ENCODE measurements around the gene KCNK18.

KCNK18 gene

DNA sequence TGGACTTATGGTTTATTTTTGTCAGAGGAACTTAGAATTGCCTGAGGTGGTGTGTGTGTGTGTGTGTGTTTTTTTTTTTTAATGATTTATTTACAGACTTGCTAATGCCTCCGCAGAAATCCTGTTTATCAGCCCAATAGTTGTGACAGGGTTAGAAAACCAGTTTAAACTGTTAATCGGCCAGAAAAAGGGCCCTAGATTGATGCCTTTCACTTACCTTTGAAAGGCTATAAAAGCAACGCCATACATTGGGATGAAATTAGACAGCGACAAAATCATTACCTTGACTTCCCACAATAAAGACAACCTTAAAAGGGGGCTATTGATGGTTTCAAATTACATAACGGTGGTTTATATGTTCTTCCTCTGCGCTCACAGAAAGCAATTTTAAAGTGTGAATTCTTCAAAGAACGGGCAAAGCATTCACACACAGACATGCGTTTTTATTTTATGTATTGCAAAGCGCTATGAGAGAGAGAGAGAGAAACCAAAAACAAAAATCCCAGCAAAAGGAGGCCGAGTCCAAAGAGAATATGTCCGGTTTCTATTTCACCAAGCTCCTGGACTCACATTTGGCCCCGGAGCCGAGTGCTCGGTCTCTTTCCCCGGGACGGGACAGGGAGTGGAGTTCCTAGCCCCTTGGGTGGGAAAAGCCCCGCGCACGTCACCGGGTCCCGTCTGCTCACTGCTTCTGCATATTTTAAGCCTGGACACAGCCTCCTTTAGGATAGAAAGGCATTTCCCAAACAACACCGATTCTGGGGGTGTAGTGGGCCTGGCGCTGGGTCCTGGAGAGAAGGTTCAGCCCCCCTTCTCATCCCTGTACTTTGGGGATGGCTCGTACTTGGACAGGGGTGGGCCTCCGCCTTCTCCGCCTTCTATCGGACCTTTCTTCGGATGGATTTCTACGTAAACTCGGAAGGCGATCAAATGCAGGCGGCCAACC is 32.4 kb upstream of the KCNK18 start:
- Histone ChIP-seq H3K27me3 (ENCODE audit: control insufficient read depth, insufficient read depth, low read length) (peaks cover 99% of the 10 kb centered on the region), H3K4me3 (ENCODE audit: low read length) (peak overlapping the region; percentile 26), H3K9me3 (ENCODE audit: control insufficient read depth, low read length) (no peaks in the 10 kb centered on the region), H3K4me1 (ENCODE audit: control insufficient read depth, insufficient read depth, low read length) (peaks cover 32% of the 10 kb centered on the region), H3K9ac (ENCODE audit: low read length) (no peak overlapping the region), H3K36me3 (ENCODE audit: control insufficient read depth, insufficient read depth, low read length) (no peaks in the 10 kb centered on the region)

GRCh38 chr10:117165538-117166417 is 31.5 kb upstream of the KCNK18 start:
- H3K9me3 ChIP-seq (ENCODE audit: control insufficient read depth, low read length): no peaks in the 10 kb centered on the region
- H3K4me1 ChIP-seq (ENCODE audit: control insufficient read depth, insufficient read depth, low read length): peaks cover 32% of the 10 kb centered on the region
- peaks cover 99% of the 10 kb centered on the region for H3K27me3 ChIP-seq (ENCODE audit: control insufficient read depth, insufficient read depth, low read length)
- peak overlapping the region; percentile 26 for H3K4me3 ChIP-seq (ENCODE audit: low read length)
- no peak overlapping the region for H3K9ac ChIP-seq (ENCODE audit: low read length)
- H3K36me3 ChIP-seq (ENCODE audit: control insufficient read depth, insufficient read depth, low read length): no peaks in the 10 kb centered on the region

DNA sequence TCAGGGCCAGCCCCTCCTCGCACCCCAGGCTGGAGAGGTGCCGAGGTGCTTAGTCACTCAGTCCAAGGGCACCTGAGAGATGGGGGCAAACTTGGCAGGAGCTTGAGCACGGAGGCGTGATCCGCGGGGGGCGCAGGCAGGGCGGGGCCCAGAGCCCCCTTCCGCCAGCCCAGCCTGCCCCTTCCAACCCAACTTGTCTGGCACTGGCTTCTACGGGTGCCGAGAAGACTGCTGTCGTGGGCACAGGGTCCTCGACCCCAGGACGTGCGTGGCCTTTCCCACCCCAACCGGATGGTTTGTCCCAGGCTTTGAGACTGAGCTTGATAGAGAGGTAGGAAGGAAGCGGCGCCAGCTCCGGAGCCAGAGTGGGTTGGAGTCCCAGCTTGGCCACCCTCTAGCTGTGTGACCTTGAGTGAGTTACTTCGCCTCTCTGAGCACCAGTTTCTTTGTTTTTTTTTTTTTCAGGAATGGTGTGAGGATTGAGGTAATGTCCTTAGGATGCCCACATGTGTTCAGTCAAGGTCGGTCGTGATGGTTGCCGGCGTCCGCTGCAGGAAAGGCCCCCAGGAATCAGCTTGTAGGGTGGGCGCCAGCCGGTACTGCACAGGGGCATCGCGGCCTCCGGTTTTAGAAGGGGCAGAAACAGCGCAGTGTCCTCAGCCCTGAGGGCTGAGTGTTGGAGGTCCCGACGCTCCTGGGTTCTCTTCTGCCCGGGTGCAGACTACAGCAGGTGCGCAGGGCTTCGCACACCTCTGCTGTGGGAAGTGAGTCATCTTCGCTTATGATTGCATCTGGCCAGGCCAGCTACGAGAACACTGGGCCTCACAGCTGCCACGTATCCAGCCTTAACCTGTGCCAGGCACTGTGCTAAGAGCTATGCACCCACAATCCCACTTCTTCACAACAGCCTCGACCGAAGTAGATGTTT is 30.6 kb upstream of the KCNK18 start:
- Histone ChIP-seq H3K27me3 (ENCODE audit: control insufficient read depth, insufficient read depth, low read length) (peaks cover 99% of the 10 kb centered on the region), H3K9me3 (ENCODE audit: control insufficient read depth, low read length) (no peaks in the 10 kb centered on the region), H3K36me3 (ENCODE audit: control insufficient read depth, insufficient read depth, low read length) (no peaks in the 10 kb centered on the region), H3K4me1 (ENCODE audit: control insufficient read depth, insufficient read depth, low read length) (peaks cover 32% of the 10 kb centered on the region), H3K9ac (ENCODE audit: low read length) (no peak overlapping the region), H3K4me3 (ENCODE audit: low read length) (no peak overlapping the region)

DNA sequence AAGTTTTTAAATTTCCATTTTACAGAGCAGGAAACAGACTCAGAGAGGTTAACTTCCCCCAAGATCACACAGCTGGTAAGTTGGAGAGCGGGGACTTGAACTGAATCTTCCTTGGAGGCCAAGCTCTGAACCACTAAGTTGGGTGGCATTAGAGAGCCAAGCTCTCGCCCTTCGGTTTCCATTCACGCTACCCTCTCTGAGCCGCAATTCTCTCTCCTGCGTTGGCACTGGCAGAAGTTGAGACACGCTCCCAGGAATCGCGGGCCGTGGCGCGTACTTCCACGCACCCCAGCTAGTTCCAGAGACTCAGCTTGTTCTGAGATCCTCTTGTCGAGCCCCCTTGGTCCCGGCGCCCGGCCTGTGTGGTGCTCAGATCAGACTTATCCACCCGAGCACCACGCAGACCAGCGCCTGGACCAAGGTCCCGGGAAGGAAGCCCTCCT is 29.9 kb upstream of the KCNK18 start:
- Histone ChIP-seq H3K36me3 (ENCODE audit: control insufficient read depth, insufficient read depth, low read length) (no peaks in the 10 kb centered on the region), H3K4me3 (ENCODE audit: low read length) (no peak overlapping the region), H3K9me3 (ENCODE audit: control insufficient read depth, low read length) (no peaks in the 10 kb centered on the region), H3K27me3 (ENCODE audit: control insufficient read depth, insufficient read depth, low read length) (peaks cover 99% of the 10 kb centered on the region), H3K4me1 (ENCODE audit: control insufficient read depth, insufficient read depth, low read length) (peaks cover 32% of the 10 kb centered on the region), H3K9ac (ENCODE audit: low read length) (no peak overlapping the region)

- Histone ChIP-seq H3K36me3 (ENCODE audit: control insufficient read depth, insufficient read depth, low read length) (no peaks in the 10 kb centered on the region), H3K4me3 (ENCODE audit: low read length) (no peak overlapping the region), H3K4me1 (ENCODE audit: control insufficient read depth, insufficient read depth, low read length) (peaks cover 32% of the 10 kb centered on the region), H3K9me3 (ENCODE audit: control insufficient read depth, low read length) (no peaks in the 10 kb centered on the region), H3K9ac (ENCODE audit: low read length) (no peak overlapping the region), H3K27me3 (ENCODE audit: control insufficient read depth, insufficient read depth, low read length) (peaks cover 98% of the 10 kb centered on the region)
Observed at GRCh38 chr10:117167789-117168674, 29.3 kb upstream of the KCNK18 start.

DNA sequence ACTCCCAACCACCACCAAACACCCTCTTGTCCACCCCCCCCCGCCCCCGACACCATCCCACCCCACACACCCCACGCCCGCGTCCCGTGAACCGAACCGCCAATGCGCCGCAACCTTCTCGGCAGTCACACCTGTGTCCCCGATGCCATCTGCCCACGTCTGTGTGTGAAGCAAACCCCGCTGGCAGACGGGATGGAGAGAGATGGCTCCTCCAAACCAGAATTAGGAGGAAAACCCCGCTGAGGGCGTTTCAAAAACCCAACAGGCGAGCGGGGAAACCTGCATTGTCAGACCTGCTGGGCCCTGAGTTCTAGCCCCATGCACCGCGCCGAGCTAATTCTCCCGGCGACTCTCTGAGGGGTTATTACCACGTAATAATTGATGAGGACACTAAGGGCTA is 28.6 kb upstream of the KCNK18 start:
- Histone ChIP-seq H3K4me3 (ENCODE audit: low read length) (no peak overlapping the region), H3K4me1 (ENCODE audit: control insufficient read depth, insufficient read depth, low read length) (peaks cover 25% of the 10 kb centered on the region), H3K9ac (ENCODE audit: low read length) (no peak overlapping the region), H3K27me3 (ENCODE audit: control insufficient read depth, insufficient read depth, low read length) (peaks cover 98% of the 10 kb centered on the region), H3K36me3 (ENCODE audit: control insufficient read depth, insufficient read depth, low read length) (no peaks in the 10 kb centered on the region), H3K9me3 (ENCODE audit: control insufficient read depth, low read length) (no peaks in the 10 kb centered on the region)

DNA sequence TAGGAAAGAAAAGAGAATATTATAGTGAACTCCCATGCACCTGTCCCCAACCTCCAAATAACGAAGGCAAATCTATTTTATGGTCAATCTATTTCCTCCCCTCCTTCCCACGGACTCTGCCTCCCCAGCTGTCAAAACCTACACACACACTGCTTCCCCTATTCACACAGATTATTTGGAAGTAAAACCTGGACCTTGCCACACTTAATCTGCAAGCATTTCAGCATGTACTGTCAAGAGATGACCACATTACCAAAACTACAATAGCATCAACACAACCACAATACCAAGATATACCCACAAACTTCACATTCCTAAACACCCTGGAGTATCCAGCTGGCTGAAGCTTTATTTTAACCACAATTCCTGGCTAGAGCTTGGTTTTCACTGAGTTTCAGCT is 27.8 kb upstream of the KCNK18 start:
- Histone ChIP-seq H3K9me3 (ENCODE audit: control insufficient read depth, low read length) (no peaks in the 10 kb centered on the region), H3K4me1 (ENCODE audit: control insufficient read depth, insufficient read depth, low read length) (peaks cover 24% of the 10 kb centered on the region), H3K36me3 (ENCODE audit: control insufficient read depth, insufficient read depth, low read length) (no peaks in the 10 kb centered on the region), H3K4me3 (ENCODE audit: low read length) (no peak overlapping the region), H3K9ac (ENCODE audit: low read length) (no peak overlapping the region), H3K27me3 (ENCODE audit: control insufficient read depth, insufficient read depth, low read length) (peaks cover 98% of the 10 kb centered on the region)

- H3K36me3 ChIP-seq (ENCODE audit: control insufficient read depth, insufficient read depth, low read length): no peaks in the 10 kb centered on the region
- H3K9ac ChIP-seq (ENCODE audit: low read length): no peak overlapping the region
- H3K4me1 ChIP-seq (ENCODE audit: control insufficient read depth, insufficient read depth, low read length): peaks cover 19% of the 10 kb centered on the region
- no peak overlapping the region for H3K4me3 ChIP-seq (ENCODE audit: low read length)
- no peaks in the 10 kb centered on the region for H3K9me3 ChIP-seq (ENCODE audit: control insufficient read depth, low read length)
- H3K27me3 ChIP-seq (ENCODE audit: control insufficient read depth, insufficient read depth, low read length): peaks cover 93% of the 10 kb centered on the region
Observed at GRCh38 chr10:117170244-117170643, 27.0 kb upstream of the KCNK18 start.

DNA sequence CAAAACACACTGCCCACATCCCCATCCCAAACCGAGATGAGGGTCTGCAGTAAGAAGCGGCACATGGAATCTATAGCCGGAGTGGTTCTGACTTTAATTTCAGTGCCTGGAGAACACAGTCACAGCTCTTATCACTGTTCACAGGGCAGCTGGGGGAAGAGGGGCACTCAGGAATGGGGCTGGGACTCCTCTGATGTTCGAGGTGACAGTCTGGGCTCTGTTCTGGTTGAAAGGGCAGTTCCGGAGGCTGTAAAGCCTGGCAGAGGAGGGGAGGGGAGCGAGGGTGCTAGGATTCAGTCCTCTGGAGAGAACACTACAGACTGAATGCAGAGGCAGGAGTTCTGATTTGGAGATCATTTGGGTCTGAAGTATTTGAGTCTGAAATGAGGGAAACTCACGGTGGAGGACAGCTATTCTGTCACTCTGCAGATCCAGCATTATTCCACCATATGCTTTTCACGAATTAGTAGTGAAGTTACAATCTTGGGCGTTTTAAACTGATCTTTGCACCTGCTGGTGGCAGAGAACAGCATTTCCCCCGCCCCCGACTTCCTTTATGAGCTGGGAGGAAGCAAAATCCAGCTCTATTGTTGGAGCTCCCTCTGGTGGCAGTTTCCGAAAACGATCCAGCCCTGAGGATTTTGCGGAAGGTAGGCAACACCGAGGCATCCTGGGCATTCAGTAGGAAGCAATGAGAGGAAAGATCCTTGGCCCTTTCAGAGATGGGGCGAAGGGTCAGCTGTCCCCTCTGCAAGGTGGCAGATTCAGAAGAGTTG is 22.7 kb upstream of the KCNK18 start:
- Histone ChIP-seq H3K36me3 (ENCODE audit: control insufficient read depth, insufficient read depth, low read length) (no peaks in the 10 kb centered on the region), H3K4me1 (ENCODE audit: control insufficient read depth, insufficient read depth, low read length) (peaks cover 7% of the 10 kb centered on the region), H3K4me3 (ENCODE audit: low read length) (peak overlapping the region; percentile 31), H3K27me3 (ENCODE audit: control insufficient read depth, insufficient read depth, low read length) (peaks cover 50% of the 10 kb centered on the region), H3K9me3 (ENCODE audit: control insufficient read depth, low read length) (no peaks in the 10 kb centered on the region), H3K9ac (ENCODE audit: low read length) (no peak overlapping the region)

GRCh38 chr10:117175215-117175900 is 21.9 kb upstream of the KCNK18 start:
- H3K36me3 ChIP-seq (ENCODE audit: control insufficient read depth, insufficient read depth, low read length): no peaks in the 10 kb centered on the region
- H3K4me3 ChIP-seq (ENCODE audit: low read length): peak overlapping the region; percentile 31
- no peak overlapping the region for H3K9ac ChIP-seq (ENCODE audit: low read length)
- H3K4me1 ChIP-seq (ENCODE audit: control insufficient read depth, insufficient read depth, low read length): peaks cover 7% of the 10 kb centered on the region
- H3K27me3 ChIP-seq (ENCODE audit: control insufficient read depth, insufficient read depth, low read length): peaks cover 47% of the 10 kb centered on the region
- H3K9me3 ChIP-seq (ENCODE audit: control insufficient read depth, low read length): no peaks in the 10 kb centered on the region
